GM06990 (cell line): Measurements from ENCODE around the gene GAL.

Source experiments
- DNase-seq: peaks from one replicate; pipeline ENCODE4 v3.0.0-alpha.2; 2011; ENCODE audit not compliant: insufficient read length; ENCODE audit errors: extremely low read depth
- H3K27me3 ChIP-seq: replicated peaks from 2 replicates; pipeline ENCODE4 v1.6.0; 2011; ENCODE audit warnings: low read length; ENCODE audit not compliant: control insufficient read depth, insufficient read depth
- H3K36me3 ChIP-seq: 2 replicates; pipeline ENCODE4 v1.5.1; 2011; ENCODE audit warnings: low read length; ENCODE audit not compliant: control insufficient read depth, insufficient read depth
- H3K4me3 ChIP-seq: replicated peaks from 2 replicates; pipeline ENCODE4 v1.5.1; 2011; ENCODE audit warnings: low read depth, mild to moderate bottlenecking, control low read depth, low read length
- CTCF ChIP-seq: IDR thresholded peaks from 2 replicates; pipeline ENCODE4 v1.5.1; 2011; ENCODE audit warnings: low read length, control low read depth, mild to moderate bottlenecking, inconsistent platforms; ENCODE audit not compliant: insufficient read depth, poor library complexity, severe bottlenecking

The GAL gene

GRCh38 chr11:68646832-68647231, 37.5 kb upstream of the GAL start:
- Histone ChIP-seq H3K36me3 (no peaks in the 10 kb centered on the region), H3K27me3 (no peaks in the 10 kb centered on the region; the same call in 1 of the 2 replicates), H3K4me3 (no peak overlapping the region)
- no peak for DNase-seq
- no peak for TF ChIP-seq CTCF

GRCh38 chr11:68649851-68650555, 34.3 kb upstream of the GAL start:
- TF ChIP-seq CTCF = no peak

GRCh38 chr11:68650801-68651200, 33.5 kb upstream of the GAL start:
- H3K27me3 ChIP-seq = peaks cover 1% of the 10 kb centered on the region
- no peak overlapping the region for H3K4me3 ChIP-seq
- no peaks in the 10 kb centered on the region for H3K36me3 ChIP-seq
- DNase-seq = no peak
- TF ChIP-seq CTCF = no peak

More at GRCh38 chr11:68649851-68650555, 34.3 kb upstream of the GAL start:
- no peaks in the 10 kb centered on the region; the same call in 1 of the 2 replicates for H3K27me3 ChIP-seq
- DNase-seq = no peak
- H3K4me3 ChIP-seq = no peak overlapping the region
- no peaks in the 10 kb centered on the region for H3K36me3 ChIP-seq

GRCh38 chr11:68651208-68651984, 32.9 kb upstream of the GAL start:
- no peak for DNase-seq
- H3K4me3 ChIP-seq = no peak overlapping the region
- TF ChIP-seq CTCF = no peak
- peaks cover 1% of the 10 kb centered on the region for H3K27me3 ChIP-seq
- no peaks in the 10 kb centered on the region for H3K36me3 ChIP-seq

DNA sequence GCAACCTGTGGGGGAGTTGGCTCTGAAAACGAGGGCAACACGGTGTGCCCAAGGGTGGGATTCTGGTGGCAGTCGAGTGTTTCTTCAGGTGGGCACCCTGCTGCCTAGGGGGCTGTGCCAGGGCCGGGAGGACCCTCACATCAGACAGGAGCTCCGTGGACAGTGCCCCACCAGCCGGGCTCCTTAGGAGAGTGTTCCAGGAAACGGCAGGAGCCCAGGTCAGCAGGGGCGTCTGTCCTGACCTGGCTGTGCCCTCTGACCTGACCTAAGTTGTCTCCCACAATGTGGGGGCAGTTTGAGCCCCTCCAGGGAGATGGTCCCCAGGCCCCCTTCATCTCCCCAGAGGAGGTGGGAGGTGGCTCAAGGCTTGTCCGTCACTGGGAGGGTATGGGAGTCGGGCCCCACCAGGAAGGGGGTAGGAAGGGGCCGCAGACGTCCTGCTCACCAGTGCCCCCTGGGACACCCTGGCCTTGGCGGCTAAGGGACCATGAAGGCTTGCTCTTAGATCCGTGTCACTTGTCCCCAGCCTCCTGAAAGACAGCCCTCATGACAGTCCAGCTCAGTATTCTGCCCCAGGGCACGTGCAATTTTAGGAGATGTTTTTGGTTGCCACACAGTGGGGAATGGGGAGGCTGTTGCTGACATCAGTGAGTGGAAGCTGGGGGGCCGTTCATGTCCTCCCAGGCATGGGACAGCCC, 32.2 kb upstream of the GAL start:
- DNase-seq = no peak
- Histone ChIP-seq H3K4me3 (no peak overlapping the region), H3K36me3 (no peaks in the 10 kb centered on the region), H3K27me3 (peaks cover 1% of the 10 kb centered on the region)
- peak; percentile 5 for TF ChIP-seq CTCF
